Tongue (tissue), 2 donors: ENCODE measurements around the gene PIP4K2A. TPM values are rescaled to one million over a fixed set of nuclear protein-coding genes. Genes with fewer than 3 reads are reported as not detected.
A peak's percentile ranks its signal among the peaks of the same experiment; 100 is the strongest.
"Not testable (repeated sequence)": the region's sequence is repeated elsewhere in the genome, so short reads cannot be mapped to it uniquely, and the experiment has no call there.

Experiments
- DNase-seq: peaks from one replicate; pipeline ENCODE4 v3.0.0-alpha.2; 2015
- total RNA-seq: library from RNA; depleted of rRNA; stranded (reverse); fragments of >200 nt; gene quantifications from one replicate; pipeline ENCODE4 v1.2.3, GENCODE V29; 2014

The PIP4K2A gene
- total RNA-seq, 1 donor from 2014 or later: 19.8 TPM

GRCh38 chr10:22551681-22552365, 162.6 kb downstream of the PIP4K2A start:
- no peak for DNase-seq

GRCh38 chr10:22550732-22551131, 163.6 kb downstream of the PIP4K2A start:
- DNase-seq: peak; percentile 61

- no peak for DNase-seq
These were observed 166.0 kb downstream of the PIP4K2A start for GRCh38 chr10:22548344-22548743.

GRCh38 chr10:22545643-22546042, 168.7 kb downstream of the PIP4K2A start:
- no peak for DNase-seq

GRCh38 chr10:22544325-22545068, 169.9 kb downstream of the PIP4K2A start:
- no peak for DNase-seq

GRCh38 chr10:22542773-22543172, 171.6 kb downstream of the PIP4K2A start:
- no peak for DNase-seq

GRCh38 chr10:22541900-22542299, 172.5 kb downstream of the PIP4K2A start:
- DNase-seq: no peak

- DNase-seq: no peak
These were observed 174.6 kb downstream of the PIP4K2A start for GRCh38 chr10:22539579-22540298.

GRCh38 chr10:22537810-22538209, 176.6 kb downstream of the PIP4K2A start:
- DNase-seq: no peak

- no peak for DNase-seq
These were observed 177.8 kb downstream of the PIP4K2A start for GRCh38 chr10:22536620-22537019.

GRCh38 chr10:22534849-22535604, 179.4 kb downstream of the PIP4K2A start:
- DNase-seq: no peak

GRCh38 chr10:22531441-22531840, 182.9 kb downstream of the PIP4K2A start:
- DNase-seq: no peak

- DNase-seq: no peak
These were observed 183.4 kb downstream of the PIP4K2A start for GRCh38 chr10:22531008-22531407.

- DNase-seq: no peak
These were observed 186.9 kb downstream of the PIP4K2A start for GRCh38 chr10:22527520-22527919.

- not testable (repeated sequence) for DNase-seq
These were observed 190.0 kb downstream of the PIP4K2A start for GRCh38 chr10:22524333-22524732.

GRCh38 chr10:22520645-22521044, 193.7 kb downstream of the PIP4K2A start:
- DNase-seq: not testable (repeated sequence)

- no peak for DNase-seq
These were observed 196.1 kb downstream of the PIP4K2A start for GRCh38 chr10:22518167-22518724.

GRCh38 chr10:22515009-22515408, 199.4 kb downstream of the PIP4K2A start:
- DNase-seq: no peak

- not testable (repeated sequence) for DNase-seq
These were observed 200.0 kb downstream of the PIP4K2A start for GRCh38 chr10:22514414-22514758.

- not testable (repeated sequence) for DNase-seq
These were observed 200.6 kb downstream of the PIP4K2A start for GRCh38 chr10:22513483-22514413.

- not testable (repeated sequence) for DNase-seq
These were observed 202.4 kb downstream of the PIP4K2A start for GRCh38 chr10:22512015-22512414.
